GM18502 (cell line): Measurements from ENCODE around the gene PPP2R5C.
"Not testable (repeated sequence)": the region's sequence is repeated elsewhere in the genome, so short reads cannot be mapped to it uniquely, and the experiment has no call there.

Experiments used
- ATAC-seq: cut with Tn5 transposase; IDR thresholded peaks from one replicate; pipeline ENCODE4 v1.9.1; 2021; ENCODE audit warnings: mild to moderate bottlenecking; ENCODE audit not compliant: unreplicated experiment, poor library complexity

Gene PPP2R5C

GRCh38 chr14:101776344-101776743 is 14.8 kb downstream of the PPP2R5C start:
- ATAC-seq = peak; percentile 59

GRCh38 chr14:101780390-101780789 is 18.9 kb downstream of the PPP2R5C start:
- ATAC-seq = no peak

DNA sequence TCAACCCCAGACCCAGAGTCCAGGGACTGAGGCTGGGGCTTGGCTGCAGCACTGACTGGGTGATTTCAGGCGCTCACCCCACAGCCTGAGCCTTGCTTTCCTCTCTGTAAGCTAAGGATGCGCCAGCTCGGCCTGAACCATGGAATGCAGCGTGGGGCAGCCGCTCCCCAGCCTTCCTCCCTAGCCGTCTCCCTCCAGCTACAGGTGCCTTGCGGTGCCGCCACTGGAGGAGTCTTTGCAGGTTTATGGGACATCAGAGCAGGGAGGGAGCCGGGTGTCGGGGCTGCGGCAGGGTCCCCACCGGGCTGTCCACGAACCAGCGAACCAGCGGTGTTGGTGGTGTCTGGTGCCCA is 19.4 kb downstream of the PPP2R5C start:
- ATAC-seq = no peak

GRCh38 chr14:101781240-101782061 is 19.9 kb downstream of the PPP2R5C start:
- no peak for ATAC-seq

GRCh38 chr14:101783260-101784016 is 21.9 kb downstream of the PPP2R5C start:
- no peak for ATAC-seq

DNA sequence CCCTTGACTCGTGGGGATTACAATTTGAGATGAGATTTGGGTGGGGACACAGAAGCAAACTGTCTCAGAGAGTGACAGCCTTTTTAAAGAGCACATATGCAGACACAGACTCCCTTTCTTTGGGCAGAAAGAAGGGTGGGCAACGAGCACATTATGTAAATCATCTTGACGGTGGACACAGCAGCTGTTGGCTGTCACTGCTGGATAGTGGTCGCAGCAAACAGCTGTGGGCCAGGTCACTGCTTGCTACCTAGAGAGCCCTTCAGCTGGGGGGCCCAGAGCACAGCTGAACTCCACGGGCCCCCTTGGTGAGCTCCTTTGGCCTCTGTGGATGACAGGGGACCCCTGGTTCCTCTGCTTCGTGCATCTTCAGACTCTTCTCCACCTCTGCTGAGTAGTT is 23.1 kb downstream of the PPP2R5C start:
- ATAC-seq = no peak

DNA sequence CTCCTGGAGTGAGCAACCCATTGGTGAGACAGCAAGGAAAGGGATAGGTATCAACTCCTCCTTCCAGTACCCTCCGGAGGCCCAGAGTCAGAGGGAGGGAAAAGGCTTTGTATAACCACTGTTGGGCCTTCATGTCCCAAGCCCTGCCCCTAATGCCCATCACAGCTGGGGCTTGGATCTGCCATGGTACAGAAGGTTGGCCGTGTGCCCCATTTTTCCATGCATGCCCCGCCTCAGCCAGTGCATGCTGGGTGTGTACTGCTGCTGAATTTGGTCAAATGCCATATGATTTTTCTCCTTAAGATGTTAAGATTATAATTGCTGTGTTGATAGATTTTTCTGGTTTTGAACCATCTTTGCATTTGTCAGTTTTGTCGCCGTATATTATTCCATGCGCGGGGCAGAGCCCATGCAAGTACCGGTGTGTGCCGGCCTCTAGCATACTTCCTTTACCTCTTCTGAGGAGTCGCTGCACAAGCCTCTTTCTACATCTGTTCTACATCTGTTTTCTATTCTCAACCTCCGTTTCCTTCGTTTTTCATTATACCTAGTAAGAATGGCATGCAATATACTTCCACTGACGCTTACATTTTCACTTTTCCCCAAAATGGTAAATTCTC is 26.6 kb downstream of the PPP2R5C start:
- ATAC-seq = no peak

GRCh38 chr14:101789222-101789621 is 27.7 kb downstream of the PPP2R5C start:
- no peak for ATAC-seq

DNA sequence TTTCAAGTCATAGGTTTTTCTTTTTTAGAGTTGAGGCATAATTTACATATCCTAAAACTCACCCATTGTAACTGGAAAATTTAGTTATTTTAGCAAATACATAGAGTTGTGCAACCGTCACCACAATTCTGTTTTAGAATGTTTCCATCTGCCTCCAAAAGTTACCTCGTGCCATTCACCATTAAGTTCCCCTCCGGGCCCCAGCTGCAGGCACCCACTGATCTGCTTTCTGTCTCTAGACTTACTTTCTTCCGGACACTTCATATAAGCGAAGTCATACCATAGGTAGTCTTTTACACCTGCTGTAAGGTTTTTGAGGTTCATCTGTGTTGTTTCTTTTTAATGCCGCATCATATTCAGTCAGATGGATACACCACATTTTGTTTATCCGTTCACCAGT is 28.7 kb downstream of the PPP2R5C start:
- ATAC-seq = no peak

DNA sequence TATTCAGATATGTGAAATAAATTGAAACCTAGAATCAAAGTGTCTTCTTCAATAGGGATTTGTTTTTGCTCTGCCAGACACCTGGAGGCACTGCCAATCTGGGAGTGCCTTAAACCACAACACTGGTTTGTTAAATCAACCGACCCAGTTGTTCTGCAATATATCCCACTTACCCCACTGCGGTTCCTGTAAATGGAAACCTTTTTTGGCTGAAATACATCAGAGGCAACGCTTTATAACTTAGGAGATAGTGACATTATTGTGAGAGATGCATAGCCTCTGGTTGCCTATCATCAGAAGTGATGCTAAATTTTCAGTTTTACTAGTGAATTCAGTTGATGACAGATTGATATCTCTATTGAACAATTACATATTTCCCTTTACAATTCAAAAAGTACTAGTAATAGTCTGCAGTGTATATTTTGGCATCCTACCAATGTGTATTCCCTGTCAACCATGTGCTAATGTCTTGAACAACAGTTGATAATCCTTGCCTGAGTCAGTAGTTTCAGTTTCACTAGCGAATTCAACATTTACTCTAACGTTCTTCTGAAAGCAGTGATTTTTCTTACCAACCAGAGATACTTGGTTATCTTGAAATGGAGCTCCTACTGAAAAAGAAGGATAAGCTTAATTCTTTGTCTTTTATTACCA is 30.5 kb downstream of the PPP2R5C start:
- ATAC-seq = no peak

DNA sequence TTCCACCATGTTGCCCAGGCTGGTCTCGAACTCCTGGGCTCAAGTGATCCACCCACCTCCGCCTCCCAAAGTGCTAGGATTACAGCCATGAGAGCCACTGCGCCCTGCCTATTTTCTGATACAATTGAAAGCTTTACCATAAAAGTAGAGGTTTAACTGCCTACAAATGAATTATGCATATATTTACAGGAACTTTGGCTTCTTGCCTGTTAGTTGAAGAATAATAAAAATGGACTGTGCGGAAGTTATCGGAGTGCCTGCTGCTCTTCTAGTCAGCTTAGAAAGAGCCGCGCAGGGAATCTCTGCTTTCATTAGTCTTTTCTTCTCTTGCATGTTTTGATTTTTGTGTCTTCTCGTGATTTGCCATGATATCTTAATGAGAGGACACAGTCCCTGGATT is 34.5 kb downstream of the PPP2R5C start:
- no peak for ATAC-seq

- no peak for ATAC-seq
These were observed 35.0 kb downstream of the PPP2R5C start for GRCh38 chr14:101796479-101796878.

GRCh38 chr14:101797856-101798255 is 36.3 kb downstream of the PPP2R5C start:
- no peak for ATAC-seq

GRCh38 chr14:101804373-101804772 is 42.9 kb downstream of the PPP2R5C start:
- not testable (repeated sequence) for ATAC-seq

DNA sequence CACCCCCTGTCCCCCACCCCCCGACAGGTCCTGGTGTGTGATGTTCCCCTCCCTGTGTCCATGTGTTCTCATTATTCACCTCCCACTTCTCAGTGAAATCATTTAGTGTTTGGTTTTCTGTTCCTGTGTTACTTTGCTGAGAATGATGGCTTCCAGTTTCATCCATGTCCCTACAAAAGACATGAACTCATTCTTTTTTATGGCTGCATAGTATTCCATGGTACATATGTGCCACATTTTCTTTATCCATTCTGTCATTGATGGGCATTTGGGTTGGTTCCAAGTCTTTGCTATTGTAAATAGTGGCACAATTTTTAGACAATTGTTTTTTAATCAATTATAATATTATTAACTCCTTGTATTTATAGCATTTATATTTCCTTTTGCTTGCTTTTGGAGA is 44.7 kb downstream of the PPP2R5C start:
- not testable (repeated sequence) for ATAC-seq

DNA sequence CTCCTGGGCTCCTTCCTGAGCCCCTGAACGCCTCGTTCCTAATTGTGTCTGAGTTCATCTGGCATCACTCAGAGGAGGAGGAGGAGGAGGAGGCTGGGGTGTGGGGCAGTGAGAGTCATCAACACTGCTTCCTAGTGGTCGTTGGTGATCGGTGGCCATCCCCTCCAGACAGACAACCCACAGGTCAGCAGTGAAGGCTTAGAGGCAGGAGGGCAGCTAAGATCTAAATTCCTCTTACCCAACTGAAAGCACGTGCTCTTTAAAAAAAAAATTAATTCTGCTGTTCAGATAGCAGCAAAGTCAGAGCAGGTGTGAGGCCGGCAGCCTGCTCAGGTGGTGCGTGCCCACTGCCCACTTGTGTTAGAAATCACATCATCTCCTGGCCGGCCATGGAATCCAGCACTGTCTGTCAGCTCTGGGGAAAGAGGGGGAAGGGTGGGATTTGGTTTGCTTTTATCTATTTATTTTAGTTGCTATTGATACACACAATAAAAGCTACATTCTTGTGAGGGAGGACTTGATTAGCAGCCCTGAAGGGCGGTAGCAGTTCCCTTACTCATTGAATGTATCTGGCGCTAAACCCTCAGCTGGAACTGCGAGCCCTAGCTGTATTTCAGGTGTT is 46.6 kb downstream of the PPP2R5C start:
- ATAC-seq = no peak

- ATAC-seq = no peak
These were observed 47.6 kb downstream of the PPP2R5C start for GRCh38 chr14:101808894-101809670.

GRCh38 chr14:101809671-101810514 is 48.4 kb downstream of the PPP2R5C start:
- ATAC-seq = peak; percentile 88
